DMS 273 treated with DMSO at 0.1 percent for 48 hours (cell line): ENCODE results near the gene CYP4B1.
"Not testable (repeated sequence)": the region's sequence is repeated elsewhere in the genome, so short reads cannot be mapped to it uniquely, and the experiment has no call there.

Experiments used
- DNase-seq: peaks from one replicate; lab custom pipeline; 2025; lab: John Stamatoyannopoulos, UW

The CYP4B1 gene

DNA sequence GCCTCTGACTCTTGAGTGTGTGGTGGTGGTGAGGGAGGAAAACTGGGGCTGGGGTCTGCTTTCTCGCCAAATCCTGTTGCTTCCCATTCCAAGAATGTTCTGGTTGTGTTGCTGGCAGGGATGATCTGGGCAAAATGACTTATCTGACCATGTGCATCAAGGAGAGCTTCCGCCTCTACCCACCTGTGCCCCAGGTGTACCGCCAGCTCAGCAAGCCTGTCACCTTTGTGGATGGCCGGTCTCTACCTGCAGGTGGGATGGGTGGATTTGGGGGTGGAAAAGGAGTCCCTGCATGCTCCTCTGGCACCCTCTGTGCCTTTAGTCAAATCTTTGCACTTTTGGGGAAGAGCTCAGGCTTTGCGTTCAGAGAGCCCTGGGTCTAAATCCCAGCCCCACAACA is 18.1 kb downstream of the CYP4B1 start:
- no peak for DNase-seq

DNA sequence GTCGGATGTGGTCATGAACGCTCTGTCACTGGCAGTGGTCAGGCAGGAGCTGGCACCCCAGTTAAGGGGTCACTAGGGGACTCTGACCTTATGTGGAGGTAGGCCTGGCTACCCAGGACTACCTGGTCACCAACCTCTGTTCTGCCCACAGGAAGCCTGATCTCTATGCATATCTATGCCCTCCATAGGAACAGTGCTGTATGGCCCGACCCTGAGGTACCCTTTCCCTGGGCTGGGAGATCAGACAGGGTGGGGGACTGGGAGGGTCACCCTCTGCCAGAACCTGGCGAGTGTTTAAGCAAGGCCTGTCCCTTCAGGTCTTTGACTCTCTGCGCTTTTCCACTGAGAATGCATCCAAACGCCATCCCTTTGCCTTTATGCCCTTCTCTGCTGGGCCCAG is 19.0 kb downstream of the CYP4B1 start:
- DNase-seq: no peak

DNA sequence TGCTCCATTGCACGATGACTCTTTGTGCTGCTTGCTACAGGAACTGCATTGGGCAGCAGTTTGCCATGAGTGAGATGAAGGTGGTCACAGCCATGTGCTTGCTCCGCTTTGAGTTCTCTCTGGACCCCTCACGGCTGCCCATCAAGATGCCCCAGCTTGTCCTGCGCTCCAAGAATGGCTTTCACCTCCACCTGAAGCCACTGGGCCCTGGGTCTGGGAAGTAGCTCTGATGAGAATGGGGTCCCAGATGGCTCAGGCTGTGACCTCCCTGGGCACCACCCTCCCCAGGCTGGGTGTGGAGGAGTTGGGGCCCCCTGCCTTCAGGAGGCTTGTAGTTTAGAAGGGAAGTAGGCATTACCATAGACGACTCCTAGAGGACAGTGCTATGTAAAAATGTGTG is 19.7 kb downstream of the CYP4B1 start:
- DNase-seq: no peak

DNA sequence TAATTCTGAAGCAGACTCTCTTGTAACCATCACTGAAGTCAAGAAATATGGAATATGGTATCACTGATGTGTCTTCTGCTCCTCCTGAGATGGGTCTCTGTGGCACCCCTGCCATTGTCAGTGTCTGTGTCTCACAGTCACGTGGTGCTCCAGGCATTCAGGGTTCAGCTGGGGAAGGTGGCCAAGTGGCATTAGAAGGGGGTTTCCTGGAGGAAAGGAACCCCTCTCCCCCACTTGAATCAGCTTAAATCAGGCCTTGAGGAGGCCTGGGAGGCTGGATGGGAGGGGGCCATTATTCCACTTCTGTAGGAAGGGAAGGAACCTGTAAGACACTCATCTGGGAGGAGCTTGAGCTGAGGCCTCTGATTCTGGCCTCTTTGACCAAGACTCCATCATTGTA is 20.5 kb downstream of the CYP4B1 start:
- DNase-seq: no peak

DNA sequence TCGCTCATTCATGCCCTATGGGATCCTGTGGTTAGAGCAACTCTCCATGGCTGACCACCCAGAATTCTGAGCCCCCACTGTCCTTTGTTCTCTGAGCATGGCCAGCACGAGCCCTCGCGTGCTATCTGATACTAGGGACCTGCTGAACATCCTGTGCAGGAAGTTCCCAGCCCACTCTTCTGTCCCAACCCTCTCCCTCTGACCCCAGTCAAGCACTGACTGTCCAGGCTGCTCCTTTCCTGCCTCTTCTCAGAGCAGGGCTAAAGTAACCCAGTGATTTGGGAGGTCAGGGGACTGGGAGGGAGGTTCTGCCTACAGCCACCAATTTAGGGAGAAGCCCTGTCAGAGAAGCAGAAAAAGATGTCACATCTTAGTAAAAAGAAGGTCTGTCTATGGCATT is 21.2 kb downstream of the CYP4B1 start:
- no peak for DNase-seq

DNA sequence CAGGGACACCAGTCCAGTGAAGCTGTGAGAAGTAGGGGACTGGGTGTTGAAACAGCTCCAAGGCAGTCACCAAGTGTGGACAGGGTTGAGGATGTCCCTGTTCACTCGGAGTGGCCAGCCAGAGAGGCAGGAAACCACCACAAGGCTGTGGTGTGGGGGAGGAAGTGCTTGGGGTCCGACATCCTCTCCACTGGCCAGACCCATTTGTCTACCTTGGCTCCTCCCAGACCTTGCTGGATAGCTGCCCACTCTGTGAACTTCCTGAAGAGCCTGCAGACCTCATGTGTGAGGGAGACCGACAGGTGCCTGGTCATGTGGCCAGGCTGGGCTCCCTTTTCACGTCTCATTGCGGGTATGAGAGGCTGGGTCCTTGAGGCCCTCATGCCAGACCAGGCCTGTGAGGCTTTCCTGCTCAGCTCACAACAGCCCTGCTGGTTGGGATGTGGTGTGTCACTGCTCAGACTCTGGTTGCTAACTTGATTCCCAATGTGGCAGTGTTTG is 21.8 kb downstream of the CYP4B1 start:
- DNase-seq: no peak

DNA sequence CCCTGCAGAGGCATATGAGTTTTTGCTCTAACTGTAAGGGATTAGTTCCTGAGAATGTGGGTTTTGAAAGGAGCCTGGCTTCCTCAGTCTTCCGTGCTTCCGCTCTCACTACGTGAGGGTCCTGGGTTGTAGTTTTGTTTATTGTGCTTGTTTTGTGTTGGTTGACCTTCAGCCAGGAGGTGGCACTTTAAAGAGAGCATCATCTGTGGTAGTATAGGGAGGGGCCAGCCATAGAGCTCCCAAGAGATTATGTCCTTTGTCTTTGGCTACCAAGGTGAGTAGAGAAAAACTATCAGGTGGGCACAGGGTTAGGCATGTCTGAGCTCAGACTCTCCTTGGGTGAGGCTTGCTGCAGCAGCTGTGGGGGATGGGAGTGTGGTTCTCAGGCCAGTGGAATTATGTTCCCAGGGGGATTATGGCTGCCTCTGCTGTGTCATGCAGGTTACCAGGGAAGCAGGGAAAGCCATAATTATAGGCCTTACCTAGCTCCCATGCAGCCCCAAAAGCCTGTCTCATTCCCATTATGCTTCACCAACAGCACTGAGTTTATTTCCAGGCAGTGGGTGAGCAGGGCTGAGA is 23.5 kb downstream of the CYP4B1 start:
- DNase-seq: no peak

DNA sequence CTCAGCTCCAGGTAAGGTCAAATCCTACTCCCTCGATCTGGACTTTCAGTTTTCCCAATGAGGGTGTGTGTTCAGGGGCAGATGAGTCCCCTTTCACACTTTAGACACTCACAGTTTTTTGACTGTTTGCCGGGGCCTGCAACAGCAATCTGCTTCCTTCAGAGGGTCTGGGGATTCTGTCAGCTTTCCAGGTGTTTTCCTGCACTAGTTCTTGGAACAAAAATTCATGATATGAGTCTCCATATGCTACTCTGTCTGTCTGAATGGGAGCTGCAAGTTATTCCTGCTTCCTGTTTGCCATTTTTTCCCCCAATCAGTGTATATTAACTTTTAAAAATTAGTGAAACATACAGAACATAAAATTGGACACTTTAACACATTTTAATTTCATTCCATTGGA is 24.3 kb downstream of the CYP4B1 start:
- DNase-seq: no peak

DNA sequence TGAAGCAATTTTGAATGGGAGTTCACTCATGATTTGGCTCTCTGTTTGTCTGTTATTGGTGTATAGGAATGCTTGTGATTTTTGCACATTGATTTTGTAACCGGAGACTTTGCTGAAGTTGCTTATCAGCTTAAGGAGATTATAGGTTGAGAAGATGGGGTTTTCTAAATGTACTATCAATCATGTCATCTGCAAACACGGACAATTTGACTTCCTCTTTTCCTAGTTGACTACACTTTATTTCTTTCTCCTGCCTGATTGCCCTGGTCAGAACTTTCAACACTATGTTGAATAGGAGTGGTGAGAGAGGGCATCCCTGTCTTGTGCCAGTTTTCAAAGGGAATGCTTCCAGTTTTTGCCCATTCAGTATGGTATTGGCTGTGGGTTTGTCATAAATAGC is 28.0 kb downstream of the CYP4B1 start:
- not testable (repeated sequence) for DNase-seq

DNA sequence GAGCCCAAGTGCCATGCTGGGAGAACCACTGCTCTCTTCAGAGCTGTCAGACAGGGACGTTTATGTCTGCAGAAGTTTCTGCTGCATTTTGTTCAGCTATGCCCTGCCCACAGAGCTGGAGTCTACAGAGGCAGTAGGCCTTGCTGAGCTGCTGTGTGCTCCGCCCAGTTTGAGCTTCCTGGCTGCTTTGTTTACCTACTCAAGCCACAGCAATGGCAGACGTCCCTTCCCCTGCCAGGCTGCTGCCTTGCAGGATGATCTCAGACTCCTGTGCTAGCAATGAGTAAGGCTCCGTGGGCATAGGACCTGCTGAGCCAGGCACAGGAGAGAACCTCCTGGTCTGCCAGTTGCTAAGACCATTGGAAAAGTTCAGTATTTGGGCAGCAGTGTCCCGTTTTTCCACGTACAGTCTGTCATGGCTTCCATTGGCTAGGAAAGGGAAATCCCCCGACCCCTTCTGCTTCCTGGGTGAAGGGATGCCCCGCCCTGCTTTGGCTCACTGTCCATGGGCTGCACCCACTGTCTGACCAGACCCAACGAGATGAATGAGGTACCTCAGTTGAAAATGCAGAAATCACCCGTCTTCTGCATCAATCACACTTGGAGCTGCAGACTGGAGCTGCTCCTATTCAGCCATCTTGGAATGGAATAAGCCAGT is 31.9 kb downstream of the CYP4B1 start:
- no peak for DNase-seq

DNA sequence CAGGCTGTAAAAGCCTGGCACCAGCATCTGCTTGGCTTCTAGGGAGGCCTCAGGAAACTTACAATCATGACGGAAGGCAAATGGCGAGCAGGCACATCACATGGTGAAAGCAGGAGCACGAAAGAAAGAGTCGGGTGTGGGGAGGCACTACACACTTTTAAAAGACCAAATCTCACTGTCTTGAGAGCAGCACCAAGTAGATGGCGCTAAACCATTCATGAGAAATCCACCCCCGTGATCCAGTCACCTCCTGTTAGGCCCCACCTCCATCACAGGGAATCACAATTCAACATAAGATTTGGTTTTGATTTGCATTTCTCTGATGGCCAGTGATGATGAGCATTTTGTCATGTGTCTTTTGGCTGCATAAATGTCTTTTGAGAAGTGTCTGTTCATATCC is 36.6 kb downstream of the CYP4B1 start:
- not testable (repeated sequence) for DNase-seq

DNA sequence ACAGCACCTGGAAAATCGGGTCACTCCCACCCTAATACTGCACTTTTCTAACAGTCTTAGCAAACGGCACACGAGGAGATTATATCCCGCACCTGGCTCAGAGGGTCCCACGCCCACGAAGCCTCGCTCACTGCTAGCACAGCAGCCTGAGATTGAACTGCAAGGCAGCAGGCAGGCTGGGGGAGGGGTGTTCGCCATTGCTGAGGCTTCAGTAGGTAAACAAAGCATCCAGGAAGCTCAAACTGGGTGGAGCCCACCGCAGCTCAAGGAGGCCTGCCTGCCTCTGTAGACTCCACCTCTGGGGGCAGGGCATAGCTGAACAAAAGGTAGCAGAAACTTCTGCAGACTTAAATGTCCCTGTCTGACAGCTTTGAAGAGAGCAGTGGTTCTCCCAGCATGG is 47.5 kb downstream of the CYP4B1 start:
- not testable (repeated sequence) for DNase-seq

DNA sequence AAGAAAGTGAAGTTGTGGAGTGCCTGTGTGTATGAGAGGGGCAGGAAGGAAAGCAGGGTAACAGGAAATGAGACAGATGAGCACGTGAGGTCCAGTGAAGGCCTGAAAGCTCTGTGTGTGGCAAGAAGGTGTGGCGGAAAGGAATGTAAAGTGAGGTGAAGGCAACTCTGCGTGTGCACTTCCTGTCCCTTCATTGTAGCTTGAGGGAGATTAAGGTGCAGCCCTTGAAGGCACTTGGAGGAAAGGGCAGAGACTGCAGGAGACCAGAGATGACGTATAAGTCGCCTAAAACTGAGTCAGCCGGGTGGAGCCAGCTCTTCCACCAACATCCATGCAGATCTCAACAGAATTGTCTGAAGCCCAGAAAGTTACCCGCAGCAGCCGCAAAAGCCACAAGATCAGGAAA is 58.8 kb downstream of the CYP4B1 start:
- not testable (repeated sequence) for DNase-seq

DNA sequence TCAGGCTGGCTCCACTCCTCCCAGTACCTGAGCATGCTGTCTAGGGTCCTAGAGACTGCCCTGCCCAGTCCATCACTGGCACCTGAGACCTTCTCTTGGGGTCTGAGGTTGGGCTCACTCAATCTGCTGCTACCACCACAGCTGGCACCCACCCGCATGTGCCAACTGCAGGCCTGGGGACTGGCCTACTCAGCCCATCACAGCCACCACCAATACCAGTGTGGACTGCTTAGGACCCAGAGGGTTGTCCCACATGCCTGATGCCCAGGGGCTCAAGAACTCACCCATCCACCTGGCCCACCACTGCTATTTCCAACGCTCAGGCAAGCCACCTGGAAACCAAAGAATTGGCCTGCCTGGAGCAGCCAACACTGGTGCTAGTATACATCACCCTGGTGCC is 63.5 kb downstream of the CYP4B1 start:
- no peak for DNase-seq
